HL-60/S4 treated with phorbol 12-myristate 13-acetate at 8.2 ng/mL for 4 days and 3 days (cell line): ENCODE data around the gene GNB2.

Experiments
- in situ Hi-C: fragments of 300-500 bp; cut with MboI; formaldehyde crosslinking; loops from 2 replicates; pipeline ENCODE4 v1.15.0; 2022; ENCODE audit warnings: low sequenced_read_pairs

GNB2 gene

GRCh38 chr7:100673302-100673941, at the start of gene GNB2:
GNB2 (plus strand) TSS chr7:100673740; CDS start chr7:100676266, 2,526 bp downstream.
- in situ Hi-C loops = no loop called here

DNA sequence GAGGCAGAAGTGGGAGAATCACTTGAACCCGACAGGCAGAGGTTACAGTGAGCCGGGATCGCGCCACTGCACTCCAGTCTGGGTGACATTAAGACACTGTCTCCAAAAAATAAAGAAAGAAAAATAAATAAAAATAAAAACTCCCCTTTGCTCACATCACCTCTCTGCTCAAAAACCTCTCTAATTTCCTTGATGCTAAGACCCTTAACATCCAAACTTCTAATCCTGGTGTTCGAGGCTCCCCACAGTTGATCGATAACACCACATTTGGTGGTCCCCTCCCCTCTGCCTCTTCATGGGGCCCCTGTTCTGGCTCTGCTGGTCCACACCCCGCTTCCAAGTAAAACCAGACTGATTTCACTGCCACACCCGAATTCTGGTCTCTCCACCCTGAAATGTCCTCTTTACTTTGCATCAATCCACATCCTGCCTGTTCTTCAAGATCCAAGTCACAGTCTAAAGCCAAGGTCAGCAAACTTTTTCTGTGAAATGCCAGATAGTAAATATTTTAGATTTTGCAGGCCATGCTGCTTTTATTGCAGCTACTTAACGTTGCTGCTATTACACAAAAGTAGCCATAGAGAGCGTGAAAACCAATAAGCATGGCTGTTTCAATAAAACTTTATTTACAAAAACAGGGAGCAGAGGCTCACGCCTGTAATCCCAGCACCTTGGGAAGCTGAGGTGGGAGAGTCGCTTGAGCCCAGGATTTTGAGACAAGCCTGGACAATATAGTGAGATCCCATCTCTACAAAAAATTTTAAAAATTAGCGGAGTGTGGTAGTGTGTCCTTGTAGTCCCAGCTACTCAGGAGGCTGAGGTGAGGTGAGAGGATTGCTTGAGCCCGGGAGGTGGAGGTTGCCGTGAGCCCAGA, 49.4 kb upstream of the GNB2 start:
- in situ Hi-C loops = no loop called here

- in situ Hi-C loops = no loop called here
Observed at GRCh38 chr7:100626055-100626454, 47.5 kb upstream of the GNB2 start.

DNA sequence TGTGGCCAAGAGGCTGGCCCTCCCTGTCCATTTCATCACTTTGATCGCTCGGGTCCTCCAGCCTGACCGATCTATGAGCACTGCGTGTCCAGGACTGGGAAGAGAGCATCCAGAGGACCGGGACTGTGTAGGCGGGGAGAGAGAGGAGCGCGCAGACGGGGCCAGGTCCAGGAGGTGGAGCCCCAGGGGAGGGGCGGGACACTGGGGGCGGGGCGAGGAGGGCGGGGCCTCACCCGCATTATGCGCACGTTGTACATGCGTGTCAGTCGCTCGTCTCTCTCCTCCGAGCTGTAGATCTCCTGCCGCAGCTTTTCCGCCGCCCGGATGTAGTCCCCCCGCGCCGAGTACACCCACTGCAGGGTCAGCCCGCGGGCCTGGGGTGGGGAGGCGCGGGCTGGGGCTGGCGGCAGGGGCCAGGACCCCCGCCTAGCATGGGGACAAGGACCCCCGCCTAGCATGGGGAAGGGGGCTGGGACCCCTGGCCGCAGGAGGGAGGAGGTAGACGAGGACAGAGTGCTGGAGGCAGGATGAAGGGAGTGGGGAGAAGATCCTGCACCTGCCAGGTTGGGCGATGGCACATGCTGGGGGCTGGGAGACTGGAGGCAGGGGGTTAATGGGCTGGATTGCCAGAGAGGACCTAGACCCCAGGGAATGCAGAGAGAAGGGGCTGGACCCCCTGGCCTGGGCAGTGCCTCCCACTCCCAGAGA, 46.9 kb upstream of the GNB2 start:
- in situ Hi-C loops = no loop called here

DNA sequence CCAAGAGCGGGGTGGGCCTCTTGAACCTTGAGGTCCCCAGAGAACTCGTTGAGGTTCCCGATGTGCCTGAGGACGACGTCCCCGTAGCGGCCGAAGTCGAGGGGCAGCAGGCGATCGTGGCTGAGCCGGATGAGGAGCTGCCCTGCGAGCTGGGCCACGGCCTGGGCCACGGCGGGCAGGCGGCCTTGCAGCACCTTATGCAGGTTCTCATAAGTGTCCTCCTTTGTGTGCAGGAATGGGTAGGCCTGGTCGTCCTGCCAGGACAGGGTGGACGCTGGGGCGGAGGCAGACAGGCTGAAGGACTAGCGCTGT, 46.3 kb upstream of the GNB2 start:
- in situ Hi-C loops = no loop called here

DNA sequence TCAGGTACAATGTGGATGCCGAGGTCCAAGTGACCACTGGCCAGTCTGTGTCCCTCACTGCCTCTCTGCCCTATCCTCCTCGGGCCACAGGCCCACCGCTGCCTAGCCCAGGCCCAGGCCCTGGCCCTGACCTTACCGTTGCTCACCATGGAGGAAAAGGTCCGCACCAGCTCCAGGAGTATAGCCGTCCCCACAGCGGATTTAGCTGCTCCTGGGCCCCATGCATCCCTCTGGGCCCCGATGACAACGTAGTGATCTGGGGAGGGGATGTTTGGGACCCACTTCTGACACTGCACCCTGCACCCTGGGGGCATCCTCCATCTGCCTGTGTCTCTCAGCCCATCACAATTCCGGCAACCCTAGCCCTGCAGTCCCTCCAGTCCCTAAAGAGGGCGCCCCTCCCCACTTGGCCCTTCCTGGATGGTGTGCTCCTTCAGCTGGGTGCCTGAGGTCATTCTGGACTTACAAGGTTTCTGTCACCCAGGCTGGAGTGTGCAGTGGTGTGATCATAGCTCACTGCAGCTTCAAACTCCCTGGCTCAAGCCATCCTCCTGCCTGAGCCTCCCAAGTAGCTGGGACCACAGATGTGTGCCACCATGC, 44.3 kb upstream of the GNB2 start:
- in situ Hi-C loops = no loop called here

DNA sequence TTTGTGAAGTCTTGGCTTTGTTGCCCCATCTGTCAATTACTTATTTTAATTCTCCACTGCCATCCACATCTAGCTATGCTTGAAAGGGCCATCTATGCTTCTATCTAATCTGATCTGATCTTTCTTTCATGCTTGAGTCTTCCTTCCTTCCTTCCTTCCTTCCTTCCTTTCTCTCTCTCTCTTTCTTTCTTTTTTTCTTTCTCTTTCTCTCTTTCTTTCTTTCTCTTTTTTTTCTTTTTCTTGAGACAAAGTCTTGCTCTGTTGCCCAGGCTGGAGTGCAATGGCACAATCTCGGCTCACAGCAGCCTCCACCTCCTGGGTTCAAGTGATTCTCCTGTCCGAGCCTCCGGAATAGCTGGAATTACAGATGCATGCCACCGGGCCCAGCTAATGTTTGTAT, 43.5 kb upstream of the GNB2 start:
- in situ Hi-C loops = no loop called here

GRCh38 chr7:100632951-100633717, 40.4 kb upstream of the GNB2 start:
- in situ Hi-C loops = no loop called here

- in situ Hi-C loops = no loop called here
Observed at GRCh38 chr7:100639995-100640516, 33.5 kb upstream of the GNB2 start.

GRCh38 chr7:100640517-100641440, 32.8 kb upstream of the GNB2 start:
- in situ Hi-C loops = no loop called here

DNA sequence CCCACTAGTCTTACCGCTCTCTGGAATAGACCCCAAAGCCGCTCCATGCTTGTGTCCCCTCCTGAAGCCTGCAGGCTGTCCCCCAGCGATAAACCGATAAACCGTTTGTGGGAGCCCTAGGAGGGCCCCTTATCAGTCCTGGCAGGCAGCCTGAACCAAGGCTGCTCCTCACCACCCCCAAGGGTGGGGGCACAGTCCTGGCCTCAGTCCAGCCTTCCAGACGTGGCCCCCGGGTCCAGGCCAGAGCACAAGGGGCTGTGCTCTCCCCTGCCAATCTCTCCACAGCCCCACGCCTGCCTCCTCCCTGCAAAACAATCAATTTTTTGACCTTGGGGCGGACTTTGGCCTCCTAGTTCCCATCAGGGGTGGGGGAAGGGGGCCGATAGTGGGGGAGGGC, 32.1 kb upstream of the GNB2 start, which contains the start of gene TFR2:
TSS of gene TFR2 (minus strand) at position 90 of the 397 bp plus-strand sequence. CDS start at position 47, 43 bp downstream.
- in situ Hi-C loops = no loop called here

- in situ Hi-C loops = no loop called here
Observed at GRCh38 chr7:100641860-100642533, 31.5 kb upstream of the GNB2 start.

DNA sequence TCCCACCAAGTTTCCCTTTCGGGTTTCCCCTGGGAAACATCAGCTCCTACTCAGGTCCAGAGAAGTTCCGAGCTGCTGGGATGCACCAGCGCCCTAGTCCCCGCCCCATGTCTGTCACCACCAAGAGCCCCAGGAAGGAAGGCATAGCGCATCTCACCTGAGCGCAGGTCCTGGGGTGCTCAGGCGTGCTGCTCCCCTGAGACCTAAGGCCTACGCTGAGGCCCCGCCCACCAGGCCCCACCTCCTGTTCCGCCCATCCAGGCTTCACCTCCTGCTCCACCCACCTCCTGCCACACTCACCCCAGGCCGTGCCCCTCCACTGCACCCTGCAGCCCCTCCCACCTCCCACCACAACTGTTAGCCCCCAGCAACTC, 31.0 kb upstream of the GNB2 start:
- in situ Hi-C loops = no loop called here

GRCh38 chr7:100649826-100650565, 23.5 kb upstream of the GNB2 start:
- in situ Hi-C loops = no loop called here

- in situ Hi-C loops = no loop called here
Observed at GRCh38 chr7:100654908-100655831, 18.4 kb upstream of the GNB2 start.

DNA sequence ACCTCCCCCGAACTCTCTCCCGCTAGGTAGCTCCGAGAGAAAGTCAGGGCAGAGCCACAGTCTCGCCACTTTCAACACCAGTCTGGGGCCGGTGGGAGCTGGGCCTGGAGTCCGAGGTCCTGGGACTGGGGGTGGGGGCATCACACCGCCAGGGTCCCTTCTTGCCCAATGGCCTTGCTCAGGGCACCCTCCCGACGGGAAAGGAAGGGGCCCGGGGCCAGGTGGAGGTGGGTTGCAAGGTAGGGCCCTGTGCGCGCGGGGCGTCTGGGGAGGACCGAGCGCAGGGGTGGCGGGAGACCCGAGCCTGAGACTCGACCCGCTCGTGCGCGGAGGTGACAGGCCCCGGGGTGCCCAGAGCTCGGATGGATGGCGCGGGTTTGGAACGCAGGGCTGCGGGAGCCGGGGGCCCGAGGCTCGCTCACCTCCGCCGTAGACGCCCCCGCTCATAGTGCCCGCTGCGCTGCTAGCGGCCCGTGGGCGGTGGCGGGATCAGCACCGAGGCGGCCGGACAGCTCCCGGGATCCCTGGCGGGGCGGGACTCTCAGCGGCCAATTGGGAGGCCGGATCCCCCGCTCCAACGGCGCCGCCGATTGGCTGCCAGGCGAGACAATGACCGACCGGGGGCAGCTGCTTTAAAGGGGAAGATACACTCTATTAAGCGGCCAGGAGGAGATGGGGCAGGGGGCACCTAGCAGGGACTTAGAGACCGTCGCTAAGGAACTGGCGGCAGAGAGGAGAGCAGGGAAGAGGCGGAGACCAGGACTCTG, 17.4 kb upstream of the GNB2 start, which contains the start of gene ACTL6B:
TSS of gene ACTL6B (minus strand) at position 541 of the 767 bp plus-strand sequence. CDS start at position 447, 94 bp downstream.
- in situ Hi-C loops = no loop called here
